H9 (cell line): ENCODE data around the gene GLT1D1. TPM values are rescaled to one million over a fixed set of nuclear protein-coding genes. Genes with fewer than 3 reads are reported as not detected.

Experiments used
- DNase-seq: peaks from one replicate; pipeline ENCODE4 v3.0.0-alpha.2; 2017
- H2AFZ ChIP-seq: one replicate; pipeline ENCODE4 v1.6.1; 2013; ENCODE audit warnings: mild to moderate bottlenecking, low read length, control low read depth, moderate library complexity
- H2AK5ac ChIP-seq: 2 replicates; pipeline ENCODE4 v1.6.1; 2013; ENCODE audit warnings: low read length, control low read depth, mixed read lengths; ENCODE audit not compliant: insufficient read length
- H2BK120ac ChIP-seq: one replicate; pipeline ENCODE4 v1.6.1; 2013; ENCODE audit warnings: low read depth, mild to moderate bottlenecking, low read length, control low read depth, inconsistent platforms; ENCODE audit not compliant: poor library complexity, severe bottlenecking
- H2BK12ac ChIP-seq: 2 replicates; pipeline ENCODE4 v1.6.1; 2013; ENCODE audit warnings: low read length, control low read depth, mixed read lengths, low read depth; ENCODE audit not compliant: insufficient read length
- H2BK15ac ChIP-seq: 2 replicates; pipeline ENCODE4 v1.6.1; 2013; ENCODE audit warnings: low read depth, low read length, control low read depth
- H2BK20ac ChIP-seq: one replicate; pipeline ENCODE4 v1.6.1; 2013; ENCODE audit warnings: low read depth, mild to moderate bottlenecking, low read length, control low read depth, inconsistent platforms; ENCODE audit not compliant: poor library complexity, severe bottlenecking
- H2BK5ac ChIP-seq: 2 replicates; pipeline ENCODE4 v1.6.1; 2013; ENCODE audit warnings: low read length, control low read depth, mixed read lengths; ENCODE audit not compliant: insufficient read length
- H3K14ac ChIP-seq: 2 replicates; pipeline ENCODE4 v1.6.1; 2013; ENCODE audit warnings: low read length, control low read depth; ENCODE audit not compliant: insufficient read depth
- H3K18ac ChIP-seq: 2 replicates; pipeline ENCODE4 v1.6.1; 2013; ENCODE audit warnings: low read depth, mild to moderate bottlenecking, mixed read lengths, low read length, control low read depth; ENCODE audit not compliant: insufficient read length
- H3K23ac ChIP-seq: 2 replicates; pipeline ENCODE4 v1.6.1; 2013; ENCODE audit warnings: low read length, control low read depth, mixed read lengths, low read depth; ENCODE audit not compliant: insufficient read length
- H3K23me2 ChIP-seq: 2 replicates; pipeline ENCODE4 v1.6.1; 2013; ENCODE audit warnings: low read depth, mild to moderate bottlenecking, mixed read lengths, low read length, control low read depth; ENCODE audit not compliant: insufficient read length, poor library complexity, severe bottlenecking
- H3K27ac ChIP-seq: 2 replicates; pipeline ENCODE4 v1.5.1; 2013; ENCODE audit warnings: low read length, control low read depth, mixed read lengths, low read depth; ENCODE audit not compliant: insufficient read length
- H3K27me3 ChIP-seq: 2 replicates; pipeline ENCODE4 v1.6.1; 2013; ENCODE audit warnings: low read length, control low read depth, inconsistent platforms; ENCODE audit not compliant: insufficient read depth
- H3K4ac ChIP-seq: 2 replicates; pipeline ENCODE4 v1.6.1; 2013; ENCODE audit warnings: low read depth, mild to moderate bottlenecking, control low read depth, inconsistent platforms, low read length, moderate library complexity
- H3K4me1 ChIP-seq: 2 replicates; pipeline ENCODE4 v1.6.1; 2013; ENCODE audit warnings: low read length, control low read depth, inconsistent platforms; ENCODE audit not compliant: insufficient read depth
- H3K4me2 ChIP-seq: 2 replicates; pipeline ENCODE4 v1.6.1; 2013; ENCODE audit warnings: low read length, control low read depth, mixed read lengths; ENCODE audit not compliant: insufficient read length, insufficient read depth
- H3K56ac ChIP-seq: 2 replicates; pipeline ENCODE4 v1.6.1; 2013; ENCODE audit warnings: low read depth, mild to moderate bottlenecking, mixed read lengths, low read length, control low read depth; ENCODE audit not compliant: insufficient read length
- H3K79me1 ChIP-seq: 2 replicates; pipeline ENCODE4 v1.6.1; 2013; ENCODE audit warnings: low read depth, mild to moderate bottlenecking, moderate library complexity, low read length, control low read depth, inconsistent platforms; ENCODE audit not compliant: insufficient read depth, poor library complexity, severe bottlenecking
- H3K79me2 ChIP-seq: 2 replicates; pipeline ENCODE4 v1.6.1; 2013; ENCODE audit warnings: low read length, control low read depth, inconsistent platforms; ENCODE audit not compliant: insufficient read depth
- H3K9ac ChIP-seq: 2 replicates; pipeline ENCODE4 v1.6.1; 2013; ENCODE audit warnings: low read length, control low read depth, mixed read lengths; ENCODE audit not compliant: insufficient read length; ENCODE audit errors: extremely low read depth
- H3K9me3 ChIP-seq: one replicate; pipeline ENCODE4 v1.6.1; 2013; ENCODE audit warnings: low read depth, low read length, inconsistent platforms; ENCODE audit not compliant: control insufficient read depth
- H3T11ph ChIP-seq: one replicate; pipeline ENCODE4 v1.6.1; 2013; ENCODE audit warnings: mild to moderate bottlenecking, low read length, control low read depth, inconsistent platforms
- H4K20me1 ChIP-seq: one replicate; pipeline ENCODE4 v1.6.1; 2013; ENCODE audit not compliant: control insufficient read depth, insufficient read length, insufficient read depth
- H4K5ac ChIP-seq: 2 replicates; pipeline ENCODE4 v1.6.1; 2013; ENCODE audit warnings: low read depth, mild to moderate bottlenecking, mixed read lengths, low read length, control low read depth; ENCODE audit not compliant: insufficient read length
- H4K8ac ChIP-seq: replicated peaks from 2 replicates; pipeline ENCODE4 v1.6.1; 2013; ENCODE audit warnings: low read length, control low read depth, mixed read lengths, low read depth; ENCODE audit not compliant: insufficient read length
- H4K91ac ChIP-seq: 2 replicates; pipeline ENCODE4 v1.6.1; 2013; ENCODE audit warnings: low read depth, mild to moderate bottlenecking, moderate library complexity, mixed read lengths, low read length, control low read depth; ENCODE audit not compliant: insufficient read length
- H3K27ac Mint-ChIP-seq, 3 experiments: 2 replicates in 2 of 3; 3 replicates in 1 of 3; pipeline ENCODE4 v1.8.0; 2020 to 2021; ENCODE audit warnings: mixed read lengths in 3 of 3, mild to moderate bottlenecking in 1 of 3, moderate library complexity in 1 of 3
- H3K27me3 Mint-ChIP-seq: 2 replicates; pipeline ENCODE4 v1.8.0; 2021; ENCODE audit warnings: low read depth, mild to moderate bottlenecking, moderate library complexity, mixed read lengths
- H3K36me3 Mint-ChIP-seq, 3 experiments: 2 replicates in 2 of 3; 3 replicates in 1 of 3; pipeline ENCODE4 v1.8.0; 2020 to 2021; ENCODE audit warnings: low read depth in 3 of 3, mixed read lengths in 3 of 3; ENCODE audit not compliant: insufficient read depth in 1 of 3
- H3K4me1 Mint-ChIP-seq, 2 experiments: 2 replicates each; pipeline ENCODE4 v1.8.0; 2020; ENCODE audit warnings: mixed read lengths in 2 of 2
- H3K4me3 Mint-ChIP-seq, 2 experiments: 2 replicates in 1 of 2; 3 replicates in 1 of 2; pipeline ENCODE4 v1.8.0; 2020 to 2021; ENCODE audit warnings: mild to moderate bottlenecking in 2 of 2, mixed read lengths in 2 of 2, moderate library complexity in 1 of 2
- H3K9me3 Mint-ChIP-seq, 2 experiments: 2 replicates in 1 of 2; 3 replicates in 1 of 2; pipeline ENCODE4 v1.8.0; 2020; ENCODE audit warnings: mild to moderate bottlenecking in 2 of 2, mixed read lengths in 2 of 2, moderate library complexity in 1 of 2
- WGBS: extraction: QIAGEN DNeasy Blood & Tissue Kit; methylation state at CpG from one replicate; pipeline ENCODE4 v1.1.7; 2013; ENCODE audit warnings: missing lambda C conversion rate, low lambda C conversion rate, mixed read lengths; ENCODE audit not compliant: insufficient read length; ENCODE audit errors: extremely low coverage; 5-methylcytosine and 5-hydroxymethylcytosine counted together
- total RNA-seq: library from RNA; stranded (reverse); gene quantifications from 2 replicates; pipeline ENCODE4 v1.2.1, GENCODE V29; 2021
- TF ChIP-seq, protein P1 (sequence below): fragments of 200-600 bp; sonication (generic); conservative IDR thresholded peaks from 3 replicates; pipeline ENCODE4 v1.8.0; 2021; ENCODE audit warnings: antibody characterized with exemption, mild to moderate bottlenecking

GLT1D1 gene
- total RNA-seq, 1 experiment from 2014 or later: 7.0 TPM

- Histone ChIP-seq H3K23me2 (no peaks in the 10 kb centered on the region), H3K4me1 (no peaks in the 10 kb centered on the region; the same call in 1 of the 2 replicates), H3K23ac (no peak overlapping the region), H3K4me2 (no peak overlapping the region), H2BK5ac (no peak overlapping the region), H3K9ac (no peak overlapping the region), H4K20me1 (no peaks in the 10 kb centered on the region), H2BK15ac (no peak overlapping the region), H3K27ac (no peak overlapping the region), H2AK5ac (no peak overlapping the region), H4K91ac (no peak overlapping the region), H4K5ac (no peak overlapping the region), H2AFZ (no peak overlapping the region), H3K79me1 (no peaks in the 10 kb centered on the region), H3K14ac (no peak overlapping the region), H3K18ac (no peak overlapping the region), H3K27me3 (no peaks in the 10 kb centered on the region), H4K8ac (no peak overlapping the region), H2BK20ac (no peak overlapping the region), H2BK120ac (no peak overlapping the region), H3K79me2 (no peaks in the 10 kb centered on the region), H2BK12ac (no peak overlapping the region), H3T11ph (no peak overlapping the region), H3K9me3 (no peaks in the 10 kb centered on the region), H3K56ac (no peak overlapping the region), H3K4ac (no peak overlapping the region)
- TF ChIP-seq, protein P1, sequence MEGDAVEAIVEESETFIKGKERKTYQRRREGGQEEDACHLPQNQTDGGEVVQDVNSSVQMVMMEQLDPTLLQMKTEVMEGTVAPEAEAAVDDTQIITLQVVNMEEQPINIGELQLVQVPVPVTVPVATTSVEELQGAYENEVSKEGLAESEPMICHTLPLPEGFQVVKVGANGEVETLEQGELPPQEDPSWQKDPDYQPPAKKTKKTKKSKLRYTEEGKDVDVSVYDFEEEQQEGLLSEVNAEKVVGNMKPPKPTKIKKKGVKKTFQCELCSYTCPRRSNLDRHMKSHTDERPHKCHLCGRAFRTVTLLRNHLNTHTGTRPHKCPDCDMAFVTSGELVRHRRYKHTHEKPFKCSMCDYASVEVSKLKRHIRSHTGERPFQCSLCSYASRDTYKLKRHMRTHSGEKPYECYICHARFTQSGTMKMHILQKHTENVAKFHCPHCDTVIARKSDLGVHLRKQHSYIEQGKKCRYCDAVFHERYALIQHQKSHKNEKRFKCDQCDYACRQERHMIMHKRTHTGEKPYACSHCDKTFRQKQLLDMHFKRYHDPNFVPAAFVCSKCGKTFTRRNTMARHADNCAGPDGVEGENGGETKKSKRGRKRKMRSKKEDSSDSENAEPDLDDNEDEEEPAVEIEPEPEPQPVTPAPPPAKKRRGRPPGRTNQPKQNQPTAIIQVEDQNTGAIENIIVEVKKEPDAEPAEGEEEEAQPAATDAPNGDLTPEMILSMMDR: no peak
- Mint-ChIP-seq H3K9me3 (no peaks in the 10 kb centered on the region; a peak in 1 of 5 replicates), H3K4me3 (no peak overlapping the region), H3K36me3 (no peaks in the 10 kb centered on the region), H3K4me1 (peaks cover 13 to 14% of the 10 kb centered on the region in 2 experiments), H3K27ac (no peak overlapping the region), H3K27me3 (no peaks in the 10 kb centered on the region; the same call in 1 of the 2 replicates)
- no CpG with 5 or more reads among the region's 5 CpGs for WGBS
- no peak for DNase-seq
Observed at GRCh38 chr12:128938886-128939285, 85.6 kb downstream of the GLT1D1 start.
